IMR-90 (cell line): ENCODE measurements around the gene ZNF526. TPM values are rescaled to one million over a fixed set of nuclear protein-coding genes. Genes with fewer than 3 reads are reported as not detected.

Experiments
- ATAC-seq: fragments of 200-7000 bp; cut with Tn5 transposase; 2 replicates; pipeline ENCODE4 v1.9.1; 2020; ENCODE audit warnings: low read depth, mild to moderate bottlenecking, moderate library complexity
- BruUV-seq: library from RNA; stranded (reverse); fragments of 400-500 nt; replicated peaks from 2 replicates; lab custom pipeline; 2021; lab: Mats Ljungman, UMichigan
- CTCF ChIA-PET: fragments of 300-600 bp; formaldehyde crosslinking; extraction: SDS; loops from one replicate; lab custom pipeline; 2021; ENCODE audit warnings: antibody characterized with exemption; lab: Yijun Ruan, JAX
- POLR2A ChIA-PET: fragments of 300-600 bp; sonication (Branson Sonifier 250); formaldehyde crosslinking; loops from one replicate; lab custom pipeline; 2022; ENCODE audit warnings: antibody characterized with exemption; ENCODE audit not compliant: unreplicated experiment; lab: Charles Lee
- DNase-seq: peaks from one replicate; pipeline ENCODE4 v3.0.0; 2013
- H2AFZ ChIP-seq: replicated peaks from 2 replicates; pipeline ENCODE3; 2013; ENCODE audit warnings: low read length, mild to moderate bottlenecking; ENCODE audit not compliant: poor library complexity
- H2AK5ac ChIP-seq: 2 replicates; pipeline ENCODE4 v1.6.1; 2013; ENCODE audit warnings: low read depth, low read length, inconsistent platforms
- H2AK9ac ChIP-seq: replicated peaks from 2 replicates; pipeline ENCODE3; 2013; ENCODE audit warnings: mild to moderate bottlenecking, low read depth, low read length, moderate library complexity; ENCODE audit not compliant: poor library complexity
- H2BK120ac ChIP-seq: 2 replicates; pipeline ENCODE4 v1.6.1; 2013; ENCODE audit warnings: low read depth, low read length, inconsistent platforms
- H2BK15ac ChIP-seq: 3 replicates; pipeline ENCODE4 v1.6.1; 2013; ENCODE audit warnings: low read depth, low read length, inconsistent platforms
- H2BK20ac ChIP-seq: 2 replicates; pipeline ENCODE4 v1.6.1; 2013; ENCODE audit warnings: low read depth, mild to moderate bottlenecking, inconsistent platforms, low read length, moderate library complexity
- H2BK5ac ChIP-seq: 2 replicates; pipeline ENCODE4 v1.6.1; 2013; ENCODE audit warnings: mild to moderate bottlenecking, low read depth, low read length, inconsistent platforms; ENCODE audit not compliant: poor library complexity, severe bottlenecking
- H3K14ac ChIP-seq: replicated peaks from 2 replicates; pipeline ENCODE4 v1.6.1; 2013; ENCODE audit warnings: low read depth, low read length, inconsistent platforms
- H3K18ac ChIP-seq: 2 replicates; pipeline ENCODE4 v1.6.1; 2013; ENCODE audit warnings: low read depth, low read length, control low read depth
- H3K23ac ChIP-seq: 2 replicates; pipeline ENCODE4 v1.6.1; 2013; ENCODE audit warnings: low read depth, low read length, inconsistent platforms
- H3K27ac ChIP-seq: 2 replicates; pipeline ENCODE4 v1.5.1; 2013; ENCODE audit warnings: mild to moderate bottlenecking, control low read depth, low read length; ENCODE audit not compliant: insufficient read depth
- H3K27me3 ChIP-seq: 2 replicates; pipeline ENCODE4 v1.6.1; 2013; ENCODE audit warnings: low read length; ENCODE audit not compliant: control insufficient read depth, insufficient read depth
- H3K36me3 ChIP-seq: 2 replicates; pipeline ENCODE4 v1.6.1; 2013; ENCODE audit warnings: low read length, mixed read lengths; ENCODE audit not compliant: control insufficient read depth, insufficient read depth
- H3K4ac ChIP-seq: 2 replicates; pipeline ENCODE4 v1.6.1; 2013; ENCODE audit warnings: low read depth, low read length, inconsistent platforms
- H3K4me1 ChIP-seq: 2 replicates; pipeline ENCODE4 v1.6.1; 2013; ENCODE audit warnings: low read length, mixed read lengths; ENCODE audit not compliant: control insufficient read depth, insufficient read depth
- H3K4me2 ChIP-seq: 2 replicates; pipeline ENCODE4 v1.6.1; 2013; ENCODE audit warnings: low read depth, mild to moderate bottlenecking, control low read depth, low read length, moderate library complexity
- H3K4me3 ChIP-seq: 2 replicates; pipeline ENCODE4 v1.5.1; 2013; ENCODE audit warnings: low read depth, mild to moderate bottlenecking, control low read depth, low read length, moderate library complexity; ENCODE audit not compliant: insufficient read depth
- H3K56ac ChIP-seq: 2 replicates; pipeline ENCODE4 v1.6.1; 2013; ENCODE audit warnings: low read length, inconsistent platforms; ENCODE audit not compliant: insufficient read depth; ENCODE audit errors: extremely low read depth
- H3K79me1 ChIP-seq, 2 experiments: 2 replicates each; pipeline ENCODE4 v1.6.1; 2013; ENCODE audit warnings: low read length in 2 of 2, inconsistent platforms in 1 of 2, low read depth in 1 of 2
- H3K9ac ChIP-seq: 2 replicates; pipeline ENCODE4 v1.6.1; 2013; ENCODE audit warnings: low read depth, low read length, control low read depth
- H3K9me1 ChIP-seq: 2 replicates; pipeline ENCODE4 v1.6.1; 2013; ENCODE audit warnings: low read length, inconsistent platforms; ENCODE audit not compliant: insufficient read depth
- H3K9me3 ChIP-seq: 2 replicates; pipeline ENCODE4 v1.6.1; 2013; ENCODE audit warnings: low read length; ENCODE audit not compliant: control insufficient read depth, insufficient read depth
- H4K20me1 ChIP-seq: 2 replicates; pipeline ENCODE4 v1.6.1; 2013; ENCODE audit warnings: low read length, inconsistent platforms; ENCODE audit not compliant: insufficient read depth
- H4K5ac ChIP-seq: 2 replicates; pipeline ENCODE4 v1.6.1; 2013; ENCODE audit warnings: mild to moderate bottlenecking, low read depth, low read length, control low read depth
- H4K8ac ChIP-seq, 2 experiments: 2 replicates each; pipeline ENCODE4 v1.6.1; 2013; ENCODE audit warnings: low read depth in 2 of 2, low read length in 2 of 2, control low read depth in 1 of 2, inconsistent platforms in 1 of 2
- H4K91ac ChIP-seq: 2 replicates; pipeline ENCODE4 v1.6.1; 2013; ENCODE audit warnings: low read depth, low read length, inconsistent platforms; ENCODE audit not compliant: insufficient read depth
- MAZ ChIP-seq: IDR thresholded peaks from 2 replicates; pipeline ENCODE4 v1.6.1; 2012; ENCODE audit warnings: low read depth, mild to moderate bottlenecking, low read length, improper control_type of control experiment, moderate library complexity, borderline replicate concordance
- NFE2L2 ChIP-seq: fragments of 150-350 bp; IDR thresholded peaks from 2 replicates; pipeline ENCODE4 v1.6.1; 2016; ENCODE audit warnings: low read depth, mild to moderate bottlenecking, low read length
- POLR2A ChIP-seq: IDR thresholded peaks from 2 replicates; pipeline ENCODE4 v1.6.1; 2012; ENCODE audit warnings: mild to moderate bottlenecking, low read depth, low read length
- RAD21 ChIP-seq: IDR thresholded peaks from 2 replicates; pipeline ENCODE4 v1.6.1; 2012; ENCODE audit warnings: low read length, improper control_type of control experiment
- WGBS, 2 experiments: methylation state at CpG; one replicate each; pipeline versions ENCODE4 v1.1.5 to v1.1.7; 2013; ENCODE audit warnings: missing lambda C conversion rate in 2 of 2; ENCODE audit not compliant: insufficient read length in 1 of 2; ENCODE audit errors: extremely low coverage in 2 of 2; 5-methylcytosine and 5-hydroxymethylcytosine counted together
- dilution Hi-C: fragments of 300-500 bp; cut with HindIII; formaldehyde crosslinking; loops from one replicate; pipeline ENCODE4 v1.14.3; 2018; ENCODE audit warnings: low sequenced_read_pairs; ENCODE audit not compliant: unreplicated experiment
- in situ Hi-C: fragments of 300-500 bp; cut with MboI; formaldehyde crosslinking; loops from 3 replicates; pipeline ENCODE4 v1.14.3; 2019; ENCODE audit warnings: low sequenced_read_pairs, inconsistent platforms, mixed read lengths
- intact Hi-C: fragments of 100-400 bp; cut with micrococcal nuclease; formaldehyde crosslinking; loops from 2 replicates; pipeline ENCODE4 v1.10.0; 2022
- polyA plus RNA-seq, 3 experiments: library from polyadenylated mRNA; depleted of rRNA; stranded (reverse); fragments of >200 nt; gene quantifications; 2 replicates each; pipeline ENCODE4 v1.2.3, GENCODE V29; 2012; ENCODE audit warnings: low replicate concordance in 1 of 3
- total RNA-seq: library from RNA; depleted of rRNA; stranded (reverse); fragments of >200 nt; gene quantifications from 2 replicates; pipeline ENCODE4 v1.2.3, GENCODE V29; 2012
- TF ChIP-seq, protein P1 (sequence below): conservative IDR thresholded peaks from 2 replicates; pipeline ENCODE4 v1.5.1; 2012; ENCODE audit warnings: mild to moderate bottlenecking, low read depth, low read length, improper control_type of control experiment
- TF ChIP-seq, protein P2 (sequence below): fragments of 150-350 bp; IDR thresholded peaks from 2 replicates; pipeline ENCODE4 v1.6.1; 2017; ENCODE audit warnings: mild to moderate bottlenecking, antibody characterized with exemption, low read length, low read depth

ZNF526 gene
- total and polyA plus RNA-seq, 2 of the 4 experiments (the other 2 are of a cell fraction) = 7.3 to 13.6 TPM

DNA sequence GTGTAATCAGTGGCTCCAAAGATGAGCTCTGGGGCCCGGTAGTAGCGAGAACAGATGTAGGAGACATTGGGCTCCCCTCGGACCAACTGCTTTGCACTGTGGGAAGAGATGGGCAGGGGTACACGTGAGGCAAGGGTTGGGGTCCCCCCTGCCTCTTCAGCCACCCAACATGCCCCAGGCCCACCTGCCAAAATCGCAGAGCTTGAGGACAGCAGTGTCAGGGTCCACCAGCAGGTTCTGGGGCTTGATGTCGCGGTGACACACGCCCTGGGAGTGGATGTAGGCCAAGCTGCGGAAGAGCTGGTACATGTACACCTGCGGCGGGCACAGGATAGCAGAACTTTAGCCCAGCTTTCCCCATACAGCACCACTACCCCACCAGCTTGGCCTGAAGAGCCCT, 14.3 kb downstream of the ZNF526 start:
- Histone ChIP-seq H3K23ac (no peak overlapping the region), H2AK9ac (no peak overlapping the region), H3K14ac (no peak overlapping the region), H4K8ac (no peak overlapping the region), H3K4me1 (no peaks in the 10 kb centered on the region), H3K4me2 (no peak overlapping the region), H3K9me3 (no peaks in the 10 kb centered on the region), H2AFZ (no peak overlapping the region), H3K56ac (no peak overlapping the region), H3K4me3 (no peak overlapping the region), H2BK120ac (no peak overlapping the region), H3K9ac (no peak overlapping the region), H2BK5ac (no peak overlapping the region), H3K9me1 (peaks cover 6% of the 10 kb centered on the region; the same call in 1 of the 2 replicates), H4K91ac (no peak overlapping the region), H2AK5ac (no peak overlapping the region), H3K79me1 (peaks cover 32 to 77% of the 10 kb centered on the region in 2 experiments; a peak in 3 of 4 replicates), H3K27ac (no peak overlapping the region), H4K5ac (no peak overlapping the region), H3K4ac (no peak overlapping the region), H3K36me3 (peaks cover 66% of the 10 kb centered on the region), H3K27me3 (no peaks in the 10 kb centered on the region), H2BK20ac (no peak overlapping the region), H4K20me1 (peaks cover 62% of the 10 kb centered on the region), H2BK15ac (no peak overlapping the region), H3K18ac (no peak overlapping the region)
- TF ChIP-seq POLR2A = no peak
- TF ChIP-seq, protein P1, sequence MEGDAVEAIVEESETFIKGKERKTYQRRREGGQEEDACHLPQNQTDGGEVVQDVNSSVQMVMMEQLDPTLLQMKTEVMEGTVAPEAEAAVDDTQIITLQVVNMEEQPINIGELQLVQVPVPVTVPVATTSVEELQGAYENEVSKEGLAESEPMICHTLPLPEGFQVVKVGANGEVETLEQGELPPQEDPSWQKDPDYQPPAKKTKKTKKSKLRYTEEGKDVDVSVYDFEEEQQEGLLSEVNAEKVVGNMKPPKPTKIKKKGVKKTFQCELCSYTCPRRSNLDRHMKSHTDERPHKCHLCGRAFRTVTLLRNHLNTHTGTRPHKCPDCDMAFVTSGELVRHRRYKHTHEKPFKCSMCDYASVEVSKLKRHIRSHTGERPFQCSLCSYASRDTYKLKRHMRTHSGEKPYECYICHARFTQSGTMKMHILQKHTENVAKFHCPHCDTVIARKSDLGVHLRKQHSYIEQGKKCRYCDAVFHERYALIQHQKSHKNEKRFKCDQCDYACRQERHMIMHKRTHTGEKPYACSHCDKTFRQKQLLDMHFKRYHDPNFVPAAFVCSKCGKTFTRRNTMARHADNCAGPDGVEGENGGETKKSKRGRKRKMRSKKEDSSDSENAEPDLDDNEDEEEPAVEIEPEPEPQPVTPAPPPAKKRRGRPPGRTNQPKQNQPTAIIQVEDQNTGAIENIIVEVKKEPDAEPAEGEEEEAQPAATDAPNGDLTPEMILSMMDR = no peak
- no peak for TF ChIP-seq MAZ
- TF ChIP-seq, protein P2, sequence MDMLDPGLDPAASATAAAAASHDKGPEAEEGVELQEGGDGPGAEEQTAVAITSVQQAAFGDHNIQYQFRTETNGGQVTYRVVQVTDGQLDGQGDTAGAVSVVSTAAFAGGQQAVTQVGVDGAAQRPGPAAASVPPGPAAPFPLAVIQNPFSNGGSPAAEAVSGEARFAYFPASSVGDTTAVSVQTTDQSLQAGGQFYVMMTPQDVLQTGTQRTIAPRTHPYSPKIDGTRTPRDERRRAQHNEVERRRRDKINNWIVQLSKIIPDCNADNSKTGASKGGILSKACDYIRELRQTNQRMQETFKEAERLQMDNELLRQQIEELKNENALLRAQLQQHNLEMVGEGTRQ = no peak
- no peak for TF ChIP-seq RAD21
- TF ChIP-seq NFE2L2 = no peak
- dilution Hi-C loops (no loop called here), intact Hi-C loops (no loop called here), in situ Hi-C loops (no loop called here)
- WGBS, 2 experiments = 100% methylated on average over 2 of the region's 11 CpGs; no CpG with 5 or more reads in 1 of the 2 experiments
- no peak for DNase-seq
- ChIA-PET CTCF (no interaction called here), POLR2A (no interaction called here)
- BruUV-seq = no TSS peak
- no peak for ATAC-seq
